Stimulated activated naive CD8-positive, alpha-beta T cell treated with anti-CD3 and anti-CD28 coated beads, Interleukin-15, Interleukin-2, amounts not matched to agents 100 ng/mL and 50 ng/mL, for 24 hours (primary cell): ENCODE results near the gene ZNF99.
"Not testable (repeated sequence)": the region's sequence is repeated elsewhere in the genome, so short reads cannot be mapped to it uniquely, and the experiment has no call there.

ENCODE experiments used
- H3K27ac Mint-ChIP-seq: one replicate; pipeline ENCODE4 v1.8.0; 2021; ENCODE audit warnings: mild to moderate bottlenecking, mixed read lengths
- H3K27me3 Mint-ChIP-seq: one replicate; pipeline ENCODE4 v1.8.0; 2021; ENCODE audit warnings: mixed read lengths
- H3K36me3 Mint-ChIP-seq: one replicate; pipeline ENCODE4 v1.8.0; 2021; ENCODE audit warnings: low read depth, mixed read lengths
- H3K4me1 Mint-ChIP-seq: one replicate; pipeline ENCODE4 v1.8.0; 2021; ENCODE audit warnings: low read depth, mixed read lengths
- H3K4me3 Mint-ChIP-seq: one replicate; pipeline ENCODE4 v1.8.0; 2021; ENCODE audit warnings: mild to moderate bottlenecking, mixed read lengths
- H3K9me3 Mint-ChIP-seq: one replicate; pipeline ENCODE4 v1.8.0; 2021; ENCODE audit warnings: mixed read lengths

Gene ZNF99

DNA sequence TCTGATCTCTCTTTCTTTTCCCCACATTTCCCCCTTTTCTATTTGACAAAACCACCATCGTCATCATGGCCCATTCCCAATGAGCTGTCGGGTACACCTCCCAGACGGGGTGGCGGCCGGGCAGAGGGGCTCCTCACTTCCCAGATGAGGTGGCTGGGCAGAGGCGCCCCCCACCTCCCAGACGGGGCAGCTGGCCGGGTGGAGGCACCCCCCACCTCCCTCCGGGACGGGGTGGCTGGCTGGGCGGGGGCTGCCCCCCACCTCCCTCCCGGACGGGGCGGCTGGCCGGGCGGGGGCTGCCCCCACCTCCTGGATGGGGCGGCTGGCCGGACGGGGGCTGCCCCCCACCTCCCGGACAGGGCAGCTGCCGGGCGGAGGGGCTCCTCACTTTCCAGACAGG is 81.3 kb downstream of the ZNF99 start:
- H3K4me3 Mint-ChIP-seq, H3K27me3 Mint-ChIP-seq, H3K36me3 Mint-ChIP-seq, H3K4me1 Mint-ChIP-seq, H3K27ac Mint-ChIP-seq: not testable (repeated sequence)
- peaks cover 20% of the 10 kb centered on the region for H3K9me3 Mint-ChIP-seq
